HG03103 (cell line): ENCODE results near the gene GAK.

Experiments used
- ATAC-seq: cut with Tn5 transposase; IDR thresholded peaks from one replicate; pipeline ENCODE4 v1.9.1; 2021; ENCODE audit warnings: low read depth; ENCODE audit not compliant: unreplicated experiment

Gene GAK

DNA sequence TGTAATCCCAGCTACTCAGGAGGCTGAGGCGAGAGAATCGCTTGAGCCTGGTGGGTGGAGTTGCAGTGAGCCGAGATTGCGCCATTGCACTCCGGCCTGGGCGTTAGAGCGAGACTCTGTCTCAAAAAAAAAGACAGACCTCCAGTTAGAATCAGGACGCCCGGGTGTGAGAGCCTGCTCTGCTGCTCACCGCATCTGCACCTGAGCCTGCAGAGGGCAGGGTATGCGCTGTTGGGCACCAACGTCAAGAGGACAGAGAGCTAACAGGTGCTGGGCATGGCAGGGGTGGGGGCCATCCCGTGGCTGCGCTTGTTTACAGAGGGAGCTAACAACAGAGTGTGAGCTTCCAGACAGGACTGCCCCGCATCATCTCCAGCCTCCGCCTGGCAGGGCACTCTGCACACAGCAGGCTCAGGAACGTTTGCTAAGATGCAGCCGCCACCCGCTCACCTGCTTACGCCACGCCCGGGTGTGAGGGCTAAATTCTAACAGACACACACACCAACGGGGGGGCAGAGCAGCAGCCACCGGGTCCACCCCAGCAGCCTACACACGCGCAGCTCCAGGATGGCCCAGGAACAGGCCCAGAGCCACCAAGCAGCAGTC is 56.2 kb downstream of the GAK start:
- no peak for ATAC-seq

DNA sequence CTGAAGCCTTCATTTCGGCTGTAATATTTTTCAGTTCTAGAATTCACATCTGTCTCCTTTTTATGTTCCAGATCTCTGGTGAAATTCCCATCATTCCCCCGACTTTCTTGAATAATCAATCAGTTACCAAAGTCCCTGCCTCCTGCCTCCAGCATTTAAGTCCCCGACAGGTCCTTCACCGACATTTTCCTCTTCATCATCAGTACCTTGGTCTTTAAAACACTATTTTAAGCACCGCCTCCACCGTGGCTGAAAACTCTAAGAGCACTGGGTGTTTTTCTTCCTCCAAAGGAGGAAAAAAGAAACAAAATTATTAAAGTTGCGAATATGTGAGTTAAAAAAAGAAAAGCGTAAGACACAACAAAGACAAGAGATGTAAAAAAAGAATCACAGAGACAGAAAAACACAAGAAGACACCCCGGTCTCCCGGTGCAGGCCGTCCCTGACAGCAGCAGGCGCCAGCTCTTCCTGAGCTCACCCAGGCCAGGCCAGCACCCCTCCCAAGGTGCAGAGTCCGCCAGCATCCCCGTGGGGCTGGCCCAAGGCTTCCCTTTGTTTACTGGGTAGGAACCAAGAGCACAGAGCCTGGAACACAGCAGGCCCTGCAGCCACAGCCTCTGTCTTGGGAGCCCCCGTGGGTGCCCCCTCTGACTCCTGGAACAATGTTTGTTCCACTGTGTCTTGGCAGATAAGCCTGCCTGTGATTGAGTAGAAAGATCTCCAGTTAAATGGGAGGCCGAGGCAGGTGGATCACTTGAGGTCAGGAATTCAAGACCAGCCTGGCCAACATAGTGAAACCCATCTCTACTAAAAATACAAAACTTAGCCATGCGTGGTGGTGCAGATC is 56.9 kb downstream of the GAK start:
- no peak for ATAC-seq

DNA sequence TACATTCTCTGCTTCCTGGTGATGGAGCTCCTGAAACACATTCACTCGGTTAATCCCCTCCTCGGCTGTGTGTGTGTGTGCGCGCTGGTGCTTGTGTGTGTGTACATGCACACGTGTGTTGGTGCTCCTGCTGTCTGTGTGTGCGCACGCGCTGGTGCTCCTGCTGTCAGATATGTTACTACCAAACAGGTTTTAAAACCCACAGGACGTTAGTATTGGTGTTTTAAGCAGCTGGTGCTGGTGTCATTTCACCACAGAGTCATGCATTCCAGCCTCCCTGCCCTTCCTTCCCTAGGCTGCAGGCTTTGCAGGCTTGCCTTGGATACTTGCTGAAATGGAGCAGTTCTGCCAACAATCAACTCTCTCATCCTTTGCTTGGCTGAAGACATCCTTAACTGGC is 58.1 kb downstream of the GAK start:
- no peak for ATAC-seq

DNA sequence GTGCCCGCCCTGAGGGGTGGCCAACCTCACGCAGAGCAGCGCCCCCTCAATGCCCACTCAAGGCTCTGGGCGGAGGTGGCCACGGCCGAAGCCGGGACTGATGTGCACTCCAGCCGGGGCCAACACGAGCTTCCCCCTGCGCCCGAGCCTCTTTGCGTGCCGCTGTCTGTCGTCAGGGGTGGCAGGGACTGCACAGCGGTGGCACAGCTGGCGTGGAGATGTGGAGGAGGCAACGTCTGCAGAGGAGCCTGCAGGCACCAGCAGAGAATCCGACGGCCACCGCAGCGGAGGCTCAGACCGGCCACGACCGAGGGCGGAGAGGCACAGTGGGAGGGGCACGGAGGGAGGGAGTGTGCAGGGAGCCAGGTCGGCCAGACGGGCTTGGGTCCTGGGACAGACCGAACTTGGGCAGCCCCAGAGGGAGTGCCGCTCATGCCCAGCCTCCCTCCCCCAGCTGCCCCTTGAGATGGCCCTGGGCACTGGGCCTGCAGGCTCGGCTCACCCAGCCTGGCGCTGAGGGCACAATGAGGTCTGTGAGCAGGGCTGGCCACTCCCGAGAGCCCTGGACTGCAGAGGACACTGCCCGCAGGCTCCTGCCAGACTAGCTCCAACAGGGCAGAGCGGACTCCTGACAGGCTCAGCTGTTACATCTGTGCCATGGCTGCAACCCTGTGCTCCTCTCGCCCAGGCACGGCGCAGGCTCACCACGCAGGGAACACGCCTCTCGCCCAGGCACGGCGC is 59.7 kb downstream of the GAK start:
- ATAC-seq, result no peak

DNA sequence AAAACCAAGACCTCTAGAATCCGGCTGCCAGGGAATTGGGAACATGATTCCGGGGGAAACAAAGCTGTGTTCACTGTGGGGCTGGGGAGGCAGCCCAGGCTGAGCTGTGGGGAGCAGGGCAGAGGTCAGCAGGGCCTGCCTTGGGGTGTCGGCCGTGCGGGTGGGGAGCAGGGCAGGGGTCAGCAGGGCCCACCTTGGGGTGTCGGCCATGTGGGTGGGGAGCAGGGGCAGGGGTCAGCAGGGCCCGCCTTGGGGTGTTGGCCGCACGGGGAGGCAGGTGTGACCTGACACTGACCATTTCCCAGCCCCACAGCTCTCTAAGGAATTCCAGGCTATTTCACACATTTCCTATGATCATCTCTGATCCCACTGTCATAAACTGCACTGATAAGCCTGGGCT is 60.6 kb downstream of the GAK start:
- no peak for ATAC-seq

DNA sequence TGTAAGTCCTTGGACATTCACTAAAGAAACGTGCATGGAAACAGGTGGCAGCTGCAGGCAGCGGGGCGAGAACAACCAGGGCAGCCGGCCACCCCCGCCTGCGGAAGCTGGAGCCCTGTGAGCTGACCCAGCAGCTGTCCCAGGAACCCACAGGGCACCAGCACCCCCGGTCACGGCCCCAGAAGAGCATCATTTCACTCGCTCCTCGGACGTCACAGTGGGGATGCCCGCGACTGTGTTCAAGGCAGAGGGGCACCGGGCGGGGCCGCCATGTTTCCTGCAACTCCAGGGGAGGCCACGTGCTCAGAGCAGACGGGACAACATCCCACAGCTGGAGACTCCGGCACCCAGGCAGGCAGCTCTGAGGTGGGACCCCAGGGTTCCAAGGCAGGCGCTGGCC is 61.2 kb downstream of the GAK start:
- no peak for ATAC-seq

DNA sequence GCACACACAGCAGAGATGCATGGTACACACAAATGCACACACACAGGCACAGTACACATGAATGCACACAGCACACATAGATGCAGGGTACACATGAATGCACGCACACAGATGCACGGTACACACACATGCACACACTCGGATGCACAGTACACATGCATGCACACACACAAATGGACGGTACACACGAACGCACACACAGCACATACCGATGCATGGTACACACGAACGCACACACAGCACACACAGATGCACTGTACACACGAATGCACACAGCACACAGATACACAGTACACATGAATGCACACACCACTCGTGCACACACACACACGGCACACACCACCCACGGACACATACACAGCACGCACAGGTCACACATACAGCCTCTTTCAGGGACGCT is 62.3 kb downstream of the GAK start:
- ATAC-seq, result no peak

DNA sequence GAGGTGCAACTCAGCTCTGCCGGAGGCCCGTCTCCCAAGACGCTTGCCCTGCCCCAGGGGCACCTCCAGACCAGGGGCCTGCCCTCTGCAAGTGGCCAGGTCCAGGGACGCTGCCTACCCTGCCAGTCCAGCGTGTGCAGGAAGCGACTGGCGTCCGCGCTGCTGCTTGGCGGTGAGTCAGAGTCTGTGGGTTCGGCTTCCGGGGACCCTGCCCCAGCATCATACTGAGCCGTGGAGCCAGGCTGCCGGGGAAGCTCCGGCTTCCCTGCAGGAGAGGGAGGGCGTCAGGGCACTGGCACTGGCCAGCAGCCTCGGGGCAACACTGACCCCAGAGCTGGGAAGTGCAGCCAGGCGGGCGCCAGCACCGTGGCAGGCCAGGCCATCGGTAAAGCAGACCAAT is 63.7 kb downstream of the GAK start:
- no peak for ATAC-seq

DNA sequence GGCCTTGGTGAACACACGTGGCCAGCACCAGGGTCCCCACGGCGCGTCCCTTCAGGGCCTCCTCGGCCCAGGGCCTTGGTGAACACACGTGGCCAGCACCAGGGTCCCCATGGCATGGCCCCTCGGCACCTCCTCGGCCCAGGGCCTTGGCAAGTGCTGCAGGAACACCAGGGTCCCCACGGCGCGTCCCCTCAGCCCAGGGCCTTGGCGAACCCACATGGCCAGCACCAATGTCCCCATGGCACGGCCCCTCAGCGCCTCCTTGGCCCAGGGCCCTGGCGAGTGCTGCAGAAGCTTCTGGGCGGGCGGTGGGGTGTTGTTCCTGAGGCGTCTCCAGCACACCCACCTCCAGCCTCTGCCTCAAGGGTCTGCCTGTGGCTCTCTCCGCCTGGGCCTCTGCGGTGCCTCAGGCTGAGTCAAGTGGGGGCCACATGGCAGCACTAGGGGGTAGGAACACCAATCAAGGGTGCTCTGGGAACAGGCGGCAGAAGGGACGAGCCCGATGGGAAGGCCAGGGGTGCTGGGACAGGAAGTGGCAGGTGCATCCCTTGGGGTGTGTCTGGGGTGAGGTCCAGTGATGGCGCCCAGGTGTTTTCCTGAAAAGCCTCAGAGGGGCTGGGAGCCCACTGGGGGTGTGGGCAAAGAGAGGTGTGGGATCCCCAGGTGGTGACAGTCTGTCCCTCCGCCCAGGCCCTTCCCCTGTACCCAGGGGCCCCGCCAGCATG is 64.4 kb downstream of the GAK start:
- no peak for ATAC-seq

DNA sequence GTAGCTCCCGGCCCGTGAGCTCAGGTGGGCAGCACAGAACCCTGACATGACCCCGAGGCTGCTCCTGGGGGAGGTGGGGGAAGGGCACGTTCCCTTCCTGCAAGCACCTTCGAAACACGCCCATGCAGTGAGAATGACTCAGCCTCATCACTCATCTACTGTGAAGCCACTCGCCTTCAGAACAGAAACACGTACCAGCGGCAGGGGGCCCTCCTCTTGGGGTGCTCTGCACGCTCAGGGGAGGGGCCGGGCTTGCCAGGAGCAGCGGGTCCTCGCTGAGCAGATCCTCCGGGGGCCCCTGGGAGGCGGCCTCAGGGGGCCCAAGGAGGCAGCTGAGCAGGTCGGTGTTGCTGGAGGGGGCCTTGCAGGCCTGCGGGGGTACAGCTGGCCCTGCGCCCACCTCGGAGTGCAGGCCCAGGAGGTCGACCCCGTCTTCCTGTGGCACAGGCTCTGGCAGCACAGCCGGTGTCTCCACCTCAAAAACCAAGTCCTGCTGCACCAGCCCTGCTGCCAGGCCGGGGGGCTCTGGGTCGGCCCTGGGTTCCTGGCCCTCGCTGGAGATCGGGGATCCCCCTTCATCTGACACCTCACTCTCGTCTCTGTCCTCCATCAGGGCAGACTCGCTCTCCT is 65.2 kb downstream of the GAK start:
- ATAC-seq, result no peak

DNA sequence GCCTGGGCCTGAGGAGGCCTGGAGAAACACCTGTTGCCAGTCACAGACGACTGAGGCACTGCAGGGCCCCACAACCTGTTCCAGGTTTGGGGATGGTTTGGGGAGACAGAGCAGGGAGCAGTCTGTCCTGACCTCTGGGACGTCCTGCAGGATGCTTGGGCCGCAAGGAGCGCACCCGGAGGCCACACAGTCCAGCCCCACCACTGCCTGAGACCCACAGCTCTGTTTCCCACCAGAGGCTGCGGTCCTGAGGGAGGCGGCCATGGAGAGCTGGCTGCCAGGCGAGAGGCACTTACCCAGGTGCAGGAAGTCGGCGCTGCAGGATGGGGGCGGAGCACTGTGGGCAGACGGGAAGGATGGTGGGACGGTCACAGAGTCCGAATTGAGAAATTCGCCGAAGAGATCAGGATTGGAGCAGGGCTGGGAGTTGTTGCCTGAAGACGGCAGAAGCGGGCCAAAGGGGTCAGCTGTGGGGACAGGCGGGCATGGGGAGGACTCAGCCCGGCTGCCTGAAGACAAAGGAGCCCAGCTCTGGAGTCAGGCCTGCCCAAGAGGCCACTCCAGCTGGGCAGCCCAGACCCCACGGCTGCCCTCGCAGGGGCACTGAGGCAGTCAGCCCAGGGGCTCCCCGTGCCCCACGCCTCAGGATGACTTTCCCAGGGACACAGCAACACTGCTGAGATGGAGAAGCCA is 65.9 kb downstream of the GAK start:
- no peak for ATAC-seq

DNA sequence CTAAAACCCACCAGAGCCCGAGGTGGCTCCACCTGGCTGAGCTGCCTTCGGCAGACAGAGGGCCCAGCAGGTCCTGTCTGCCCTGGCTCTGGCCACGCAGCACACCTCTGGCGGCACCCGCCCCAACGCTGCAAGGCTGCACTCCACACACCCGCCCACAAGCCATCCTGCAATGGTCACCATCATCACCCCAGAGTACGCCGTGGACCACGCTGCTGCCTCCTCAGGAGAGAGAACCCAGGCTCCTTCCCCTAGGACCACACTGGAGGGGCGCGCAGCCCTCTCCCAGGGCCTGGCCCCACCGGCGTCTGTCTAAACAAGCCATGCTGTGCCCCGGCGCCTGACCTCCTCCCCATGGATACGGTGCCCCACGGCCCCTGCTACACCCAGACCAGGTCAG is 66.5 kb downstream of the GAK start:
- no peak for ATAC-seq

DNA sequence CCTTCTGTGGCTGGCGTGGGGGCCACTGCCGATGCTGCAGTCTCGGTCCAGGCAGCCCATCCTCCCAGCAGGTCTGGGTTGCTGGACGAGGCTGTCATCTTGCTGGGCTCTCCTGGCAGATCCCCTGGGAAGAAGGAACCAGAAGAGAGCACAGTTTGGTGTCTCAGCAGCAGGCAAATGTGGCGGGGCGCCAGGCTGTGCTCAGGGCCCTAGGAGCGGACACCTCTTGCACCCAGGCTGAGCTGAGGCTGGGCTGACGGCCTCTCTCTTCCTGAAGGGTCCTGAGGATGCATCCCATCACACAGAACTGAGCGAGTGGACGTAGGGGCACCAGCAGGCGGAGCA is 67.0 kb downstream of the GAK start:
- no peak for ATAC-seq

DNA sequence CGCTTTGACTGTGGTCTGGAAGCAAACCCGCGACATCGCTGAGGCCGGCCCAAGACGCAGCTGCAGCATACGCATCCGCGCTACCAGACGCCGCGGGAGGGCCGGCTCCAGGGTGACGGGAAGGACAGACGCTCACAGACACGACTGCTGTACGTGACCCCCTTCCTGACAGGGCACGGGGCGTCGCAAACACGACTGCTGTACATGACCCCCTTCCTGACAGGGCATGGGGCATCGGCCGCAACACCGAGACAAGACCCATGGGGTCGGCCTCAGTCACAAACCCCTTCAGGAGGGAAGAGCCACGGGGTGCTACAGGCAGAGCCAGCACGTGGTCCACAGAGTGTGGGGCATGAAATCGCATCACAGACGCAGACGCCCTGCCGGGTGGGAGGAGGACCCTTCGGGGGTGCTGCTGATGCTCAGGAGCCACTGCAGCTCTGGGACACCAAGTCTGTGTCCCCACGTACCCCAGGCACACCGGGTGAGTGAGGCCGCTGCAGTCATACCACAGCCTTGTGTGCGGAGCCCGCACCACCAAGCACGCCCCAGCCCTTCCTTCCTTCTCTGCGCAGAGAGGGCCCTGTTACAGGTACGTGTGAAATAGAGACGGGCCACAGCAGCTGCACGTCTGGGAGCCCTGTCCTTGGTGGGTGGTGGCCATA is 67.5 kb downstream of the GAK start:
- no peak for ATAC-seq

DNA sequence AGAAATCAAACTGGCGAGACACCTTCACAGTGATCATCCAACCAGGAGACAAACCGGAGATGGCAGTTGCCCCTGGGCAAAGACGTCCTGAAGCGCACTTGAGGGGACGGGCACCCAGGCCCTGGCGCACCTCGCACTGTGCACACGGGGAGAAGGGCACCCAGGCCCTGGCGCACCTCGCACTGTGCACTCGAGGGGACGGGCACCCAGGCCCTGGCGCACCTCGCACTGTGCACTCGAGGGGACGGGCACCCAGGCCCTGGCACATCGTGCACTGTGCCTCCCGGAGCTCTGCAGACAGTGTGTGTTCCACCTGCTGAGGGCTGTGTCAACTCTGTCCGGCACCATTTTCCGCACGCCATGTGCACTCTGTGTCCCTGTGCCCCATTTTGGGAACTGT is 71.6 kb downstream of the GAK start:
- ATAC-seq, result no peak

DNA sequence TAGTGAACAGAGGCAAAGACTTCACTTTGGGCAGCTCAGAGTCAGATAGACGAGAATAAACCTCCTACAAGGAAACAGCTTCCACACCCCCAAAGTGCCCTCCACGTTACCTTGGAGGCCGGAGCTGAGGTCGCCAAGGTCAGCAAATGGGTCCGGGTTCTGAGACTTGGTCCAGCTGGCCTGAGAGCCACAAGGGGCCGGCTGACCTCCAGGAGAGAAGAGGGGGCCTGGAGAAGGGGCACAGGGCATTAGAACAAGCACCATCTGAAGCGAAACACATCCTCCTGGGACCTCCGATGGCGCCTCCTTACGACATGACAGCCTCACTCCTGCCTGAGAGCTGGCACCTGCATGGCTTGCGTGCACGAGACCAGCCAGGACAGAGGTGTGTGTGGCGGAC is 72.6 kb downstream of the GAK start:
- no peak for ATAC-seq

DNA sequence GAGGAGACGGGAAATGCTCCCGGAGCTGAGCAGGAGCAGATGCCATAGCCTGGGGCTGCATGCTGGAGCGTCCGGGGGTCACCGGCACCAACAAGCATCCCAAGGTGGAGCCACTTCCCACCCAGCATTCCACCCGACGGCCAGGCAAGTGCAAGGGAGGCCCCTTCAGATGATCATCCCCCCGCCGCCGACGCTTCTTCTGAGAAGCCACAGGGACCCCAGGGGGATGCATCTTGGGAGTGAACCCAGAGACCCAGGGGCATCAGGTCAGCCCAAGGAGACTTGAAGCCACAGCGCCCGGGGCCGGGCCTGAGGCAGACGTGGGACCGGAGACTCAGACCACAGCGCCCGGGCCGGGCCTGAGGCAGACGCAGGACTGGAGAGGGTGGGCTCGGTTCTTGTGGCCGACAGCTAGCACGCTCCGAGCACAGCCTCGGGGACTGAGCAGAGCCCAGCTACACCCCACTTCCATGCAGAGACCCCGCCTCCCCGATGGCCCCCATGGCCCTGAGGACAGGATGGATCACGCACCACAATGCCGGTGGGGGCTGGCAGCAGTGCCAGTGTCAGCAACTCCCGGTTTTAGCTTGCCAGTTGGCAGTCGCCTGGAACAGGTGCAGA is 73.2 kb downstream of the GAK start:
- ATAC-seq, result no peak

DNA sequence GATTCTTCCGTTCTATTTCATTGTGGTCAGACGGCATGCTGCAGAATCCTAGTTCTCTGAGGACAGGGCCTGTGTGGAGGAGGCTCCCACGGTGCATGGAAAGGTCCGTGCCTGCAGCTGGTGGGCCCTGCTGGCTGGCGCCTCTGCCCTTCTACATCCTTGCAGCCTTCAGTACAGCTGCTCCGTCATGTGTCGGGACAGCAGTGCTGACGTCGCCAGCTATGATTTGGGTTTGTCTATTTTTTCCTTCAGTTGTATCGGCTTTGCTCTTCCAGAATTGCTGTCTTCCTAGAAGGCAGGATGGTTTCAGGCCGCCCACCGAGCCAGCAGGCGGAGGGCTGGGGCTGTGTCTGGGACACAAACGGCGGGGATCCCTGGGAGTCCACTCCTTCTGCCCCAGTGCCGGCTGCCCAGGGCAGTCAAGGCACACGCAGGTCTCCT is 74.1 kb downstream of the GAK start:
- ATAC-seq, result no peak

DNA sequence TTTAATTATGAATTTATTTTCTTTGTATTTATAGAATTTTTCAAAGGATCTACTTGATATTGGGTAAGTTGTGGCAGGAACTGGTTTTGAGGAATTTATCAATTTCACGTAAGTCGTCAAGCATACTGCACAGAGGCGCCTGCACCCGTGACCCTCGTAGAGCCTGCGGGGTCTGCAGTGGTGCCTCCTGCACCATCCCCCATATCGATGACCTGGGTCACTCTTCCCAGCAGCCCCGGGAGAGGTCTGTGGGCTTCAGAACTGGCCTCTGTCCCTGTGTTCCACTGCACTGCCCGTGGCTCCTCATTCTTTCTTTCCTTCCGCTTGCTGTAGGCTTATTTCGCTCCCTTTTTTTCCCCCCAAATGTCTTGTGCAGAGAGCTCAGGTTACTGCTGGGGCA is 74.7 kb downstream of the GAK start:
- no peak for ATAC-seq
